ENCODE measurements around the gene GAB4. TPM values are rescaled to one million over a fixed set of nuclear protein-coding genes. Genes with fewer than 3 reads are reported as not detected.
A peak's percentile ranks its signal among the peaks of the same experiment; 100 is the strongest.

Gene GAB4
- total RNA-seq, 2 donors from 2014 or later, result not detected

DNA sequence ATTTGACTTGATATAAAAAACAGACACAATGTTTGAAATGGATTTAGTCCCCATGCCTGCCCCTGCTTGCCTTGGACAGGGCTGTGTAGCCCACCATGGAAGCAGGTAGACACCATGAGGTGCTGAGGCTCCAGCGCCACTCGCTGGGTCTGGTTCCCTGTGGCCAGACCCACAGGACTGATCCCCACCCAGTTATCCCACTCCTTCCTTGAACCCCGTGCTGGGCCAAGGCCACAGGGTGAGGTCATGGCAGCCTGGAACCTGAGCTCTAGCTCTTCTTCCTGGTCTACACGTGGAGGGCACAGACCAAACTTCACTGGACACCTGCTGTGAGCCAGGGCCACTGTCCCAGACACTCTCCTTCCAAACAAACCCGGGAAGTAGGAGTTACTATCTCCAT lies 42.5 kb downstream of the GAB4 start:
- H3K36me3 Mint-ChIP-seq, result no peaks in the 10 kb centered on the region
- no peak for DNase-seq (ENCODE audit: low spot score in 2 of 2)
- no peak for ATAC-seq
- peak overlapping the region in 1 of 2 donors; percentile 1 for H3K27ac Mint-ChIP-seq
- H3K9me3 Mint-ChIP-seq, result no peaks in the 10 kb centered on the region

DNA sequence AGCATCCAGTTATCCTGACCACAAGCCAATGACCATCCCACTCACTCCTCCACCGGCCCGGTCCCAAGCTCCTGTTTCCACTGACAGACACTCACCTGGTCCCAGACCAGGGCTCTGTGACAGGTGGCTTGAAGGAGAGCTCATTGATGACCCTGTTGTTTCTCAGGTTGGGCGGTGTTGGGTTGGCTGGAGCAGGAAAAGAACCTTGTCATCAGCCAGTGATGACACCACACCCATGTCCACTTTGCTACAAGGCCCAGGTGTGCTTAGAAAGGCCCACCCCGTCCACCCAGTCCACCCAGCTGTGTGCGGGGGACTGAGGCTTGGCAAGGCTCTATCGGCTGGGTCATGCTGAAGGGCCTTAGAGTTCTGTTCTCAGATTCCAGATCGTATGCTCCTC lies 42.9 kb downstream of the GAB4 start:
- Mint-ChIP-seq H3K27ac (no peak overlapping the region), H3K36me3 (no peaks in the 10 kb centered on the region), H3K9me3 (no peaks in the 10 kb centered on the region)
- no peak for DNase-seq (ENCODE audit: low spot score in 2 of 2)
- ATAC-seq, result no peak

DNA sequence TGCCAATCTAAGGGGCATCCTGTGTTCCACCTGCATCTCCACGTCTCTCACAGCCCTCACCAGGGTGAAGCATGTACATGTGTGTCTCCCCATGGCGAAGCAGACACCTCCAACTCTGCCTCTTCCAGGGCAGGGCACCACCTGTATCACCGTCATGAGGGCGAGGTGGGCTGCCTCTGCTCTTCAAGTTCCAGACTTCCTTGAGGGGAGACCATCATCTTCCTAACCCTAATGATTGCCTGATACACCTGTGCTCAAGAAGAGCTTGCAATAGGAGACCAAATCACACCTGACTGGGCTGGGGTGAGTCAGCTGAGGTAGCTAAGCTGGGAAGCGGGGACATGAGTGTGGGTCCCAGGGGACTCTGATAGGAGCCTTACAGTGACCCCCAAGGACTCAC lies 43.7 kb downstream of the GAB4 start:
- no peak for ATAC-seq
- no peaks in the 10 kb centered on the region for H3K9me3 Mint-ChIP-seq
- no peaks in the 10 kb centered on the region for H3K36me3 Mint-ChIP-seq
- peak overlapping the region in 1 of 2 donors; percentile 27 for H3K27ac Mint-ChIP-seq
- DNase-seq (ENCODE audit: low spot score in 2 of 2), result no peak

DNA sequence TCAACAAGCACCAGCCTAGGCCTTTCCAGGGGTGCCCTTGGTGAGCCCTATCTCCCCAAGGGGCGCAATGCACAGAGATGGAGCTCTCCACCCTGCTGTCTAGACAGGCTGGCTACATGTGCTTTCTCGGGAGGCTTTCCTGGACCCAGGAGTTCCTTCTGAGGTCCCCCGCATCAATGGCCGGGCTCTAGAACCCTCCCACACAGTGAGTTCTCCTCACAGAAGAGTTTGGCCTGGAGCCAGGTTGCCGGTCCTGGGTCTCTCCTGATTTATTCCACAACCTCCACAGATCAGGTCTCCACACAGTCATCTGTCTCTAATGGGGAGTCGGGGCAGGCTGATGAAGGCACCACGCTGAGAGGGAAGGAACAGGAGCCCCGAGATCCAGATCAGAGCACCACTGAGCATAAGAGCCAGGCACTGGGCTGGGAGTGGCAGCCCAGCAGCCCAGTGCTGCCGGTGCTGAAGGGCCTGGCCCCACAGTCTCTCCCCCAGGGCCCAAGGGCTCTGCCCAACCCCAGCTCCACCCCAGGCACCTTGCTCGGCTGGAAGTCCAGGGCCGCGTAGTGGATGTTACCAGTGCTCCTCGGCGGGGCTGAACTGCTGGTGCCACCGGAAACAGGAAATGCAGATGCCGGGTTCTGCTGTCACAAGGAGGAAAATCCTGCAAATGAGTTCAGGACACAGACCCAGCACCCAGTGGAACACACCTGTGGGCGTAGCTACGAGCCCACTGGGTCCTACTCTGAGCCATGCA lies 44.7 kb downstream of the GAB4 start:
- H3K27ac Mint-ChIP-seq, result peak overlapping the region in 1 of 2 donors; percentile 52
- ATAC-seq (no peak), DNase-seq (ENCODE audit: low spot score in 2 of 2) (no peak)
- no peaks in the 10 kb centered on the region for H3K9me3 Mint-ChIP-seq
- no peaks in the 10 kb centered on the region for H3K36me3 Mint-ChIP-seq

DNA sequence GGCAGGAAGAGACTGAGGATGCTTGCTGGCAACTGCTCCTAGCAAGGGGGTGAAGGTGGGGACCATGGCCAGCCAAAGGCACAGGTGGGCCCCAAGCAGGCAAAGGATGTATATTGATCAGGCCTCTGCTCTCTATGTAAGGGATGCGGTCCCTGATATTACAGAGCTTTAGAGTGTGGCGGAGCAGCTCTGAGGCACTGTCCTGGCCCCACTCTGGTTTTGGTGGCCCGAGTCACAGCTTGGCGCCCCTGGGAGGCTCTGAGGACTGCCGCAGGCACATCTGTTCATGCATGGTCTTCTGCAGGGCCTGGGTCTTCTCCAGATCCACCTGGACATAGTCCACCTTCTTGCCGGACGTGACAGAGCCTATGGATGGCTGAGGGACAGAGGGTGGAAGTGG lies 45.5 kb downstream of the GAB4 start:
- H3K36me3 Mint-ChIP-seq, result no peaks in the 10 kb centered on the region
- DNase-seq (ENCODE audit: low spot score in 2 of 2) (no peak), ATAC-seq (no peak)
- H3K27ac Mint-ChIP-seq, result no peak overlapping the region
- H3K9me3 Mint-ChIP-seq, result no peaks in the 10 kb centered on the region

DNA sequence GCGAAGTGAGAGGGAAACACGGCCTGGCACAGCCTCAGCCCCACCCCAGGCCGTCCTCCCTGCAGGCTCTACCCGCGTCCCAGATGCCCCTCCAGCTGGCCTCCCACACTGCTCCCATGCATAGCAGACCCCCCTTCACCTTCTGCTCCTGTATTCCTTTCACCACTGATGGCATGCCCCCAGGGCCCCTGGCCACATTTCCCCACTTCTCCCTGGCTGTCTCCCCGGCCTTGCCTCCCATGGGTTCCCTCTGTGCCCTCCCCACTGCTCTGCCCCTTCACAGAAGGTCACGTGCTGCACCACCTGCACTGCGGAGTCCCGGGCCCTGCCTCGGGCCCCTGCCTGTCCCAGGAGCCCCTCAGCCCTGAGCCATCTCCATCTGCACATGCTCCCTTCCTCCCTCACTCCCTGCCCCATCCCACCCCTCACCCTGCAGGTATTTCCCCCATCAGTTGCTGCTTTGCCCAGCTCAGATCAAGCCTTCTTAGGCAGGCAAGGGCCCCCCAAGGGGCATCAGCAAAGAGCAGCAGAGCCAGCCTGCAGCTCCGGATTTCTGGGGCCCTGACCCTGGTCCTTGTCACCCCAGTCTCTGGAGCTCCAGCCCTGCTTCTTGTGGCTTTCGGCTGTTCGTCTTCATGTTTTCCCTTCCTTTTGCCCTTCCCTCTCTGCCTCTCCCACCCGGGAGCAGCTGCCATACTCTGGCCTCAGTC lies 46.4 kb downstream of the GAB4 start:
- no peaks in the 10 kb centered on the region for H3K9me3 Mint-ChIP-seq
- H3K36me3 Mint-ChIP-seq, result no peaks in the 10 kb centered on the region
- peak overlapping the region in 1 of 2 donors; percentile 82 for H3K27ac Mint-ChIP-seq
- ATAC-seq, result no peak
- no peak for DNase-seq (ENCODE audit: low spot score in 2 of 2)

DNA sequence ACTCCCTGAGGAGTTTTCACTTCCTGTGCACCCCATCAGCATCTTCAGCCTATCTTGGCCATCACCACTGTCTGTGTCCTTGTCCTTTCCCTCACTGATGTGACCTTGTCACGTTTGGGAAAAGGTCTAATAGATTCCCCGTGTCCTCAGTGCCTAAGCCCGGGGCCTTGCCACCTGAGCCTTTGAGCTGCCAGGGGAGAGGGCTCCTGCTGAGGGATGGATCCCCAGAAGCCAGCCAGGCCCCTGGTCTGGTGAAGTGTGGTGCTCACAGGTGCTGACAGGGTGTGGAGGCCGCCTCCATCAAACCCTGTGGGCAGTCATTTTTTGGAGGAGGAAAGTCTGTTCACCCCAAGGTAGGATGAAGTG lies 47.2 kb downstream of the GAB4 start:
- DNase-seq (ENCODE audit: low spot score in 2 of 2) (no peak), ATAC-seq (no peak)
- Mint-ChIP-seq H3K9me3 (no peaks in the 10 kb centered on the region), H3K36me3 (no peaks in the 10 kb centered on the region), H3K27ac (no peak overlapping the region)

DNA sequence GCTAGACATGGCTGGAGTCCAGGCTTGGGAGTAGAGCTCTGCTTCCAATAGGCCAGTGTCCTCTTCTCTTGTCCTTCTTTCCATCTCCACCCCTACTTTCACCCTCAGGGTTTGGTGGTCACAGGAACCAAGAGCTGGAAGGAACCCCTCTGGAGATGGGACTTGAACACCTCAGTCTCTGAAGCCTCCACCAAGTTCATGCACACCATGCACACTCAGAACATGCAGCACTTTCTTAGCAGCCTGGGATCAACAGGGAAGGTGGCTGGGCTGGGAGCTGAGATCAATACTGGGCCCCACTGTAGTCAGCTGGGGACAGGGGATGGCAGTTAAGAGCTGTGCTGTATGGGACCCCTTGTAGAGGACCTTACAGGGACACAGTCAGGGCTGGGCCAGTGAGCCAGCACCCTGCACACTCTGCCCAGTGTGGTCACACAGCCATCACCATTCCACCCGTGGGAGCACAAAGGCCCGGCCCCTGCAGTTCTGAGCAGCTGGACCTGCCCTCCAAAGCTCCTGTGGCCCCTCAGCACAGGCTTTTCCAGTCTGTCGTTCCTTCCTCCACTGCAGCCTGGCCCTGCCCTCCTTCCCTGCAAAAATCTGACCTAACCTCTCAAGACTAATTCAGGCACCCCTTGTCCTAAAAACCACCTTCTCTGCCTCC lies 47.7 kb downstream of the GAB4 start:
- ATAC-seq (no peak), DNase-seq (ENCODE audit: low spot score in 2 of 2) (no peak)
- H3K36me3 Mint-ChIP-seq, result no peaks in the 10 kb centered on the region
- no peaks in the 10 kb centered on the region for H3K9me3 Mint-ChIP-seq
- no peak overlapping the region for H3K27ac Mint-ChIP-seq

DNA sequence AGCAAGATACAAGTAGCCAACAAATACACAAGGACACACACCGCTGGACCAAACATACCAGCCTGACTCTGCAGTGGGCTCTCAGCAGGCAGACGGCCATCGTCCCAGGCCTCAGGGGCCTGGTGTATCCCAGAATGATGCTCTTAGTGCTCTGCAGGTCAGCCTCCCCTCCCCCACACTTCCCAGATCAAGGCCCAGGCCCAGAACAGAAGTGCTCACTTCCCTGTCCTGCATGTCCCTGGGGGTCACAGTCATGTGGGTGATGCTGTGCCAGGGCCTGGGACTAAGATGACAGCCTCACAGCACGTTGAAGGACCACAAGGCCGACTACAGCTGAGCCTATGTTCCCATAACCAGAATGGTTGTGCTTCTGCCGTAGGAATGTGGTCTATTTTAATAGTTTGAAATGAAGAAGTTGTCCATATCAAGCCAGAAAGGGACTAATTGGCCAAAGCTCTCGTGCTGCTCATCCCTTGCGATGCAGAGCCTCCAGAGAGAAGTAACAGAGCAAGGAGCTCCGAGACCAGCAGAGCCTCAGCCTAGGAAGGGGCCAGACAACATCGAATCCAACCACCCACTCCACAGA lies 48.6 kb downstream of the GAB4 start:
- no peak for ATAC-seq
- Mint-ChIP-seq H3K27ac (no peak overlapping the region), H3K36me3 (no peaks in the 10 kb centered on the region), H3K9me3 (no peaks in the 10 kb centered on the region)
- no peak for DNase-seq (ENCODE audit: low spot score in 2 of 2)

DNA sequence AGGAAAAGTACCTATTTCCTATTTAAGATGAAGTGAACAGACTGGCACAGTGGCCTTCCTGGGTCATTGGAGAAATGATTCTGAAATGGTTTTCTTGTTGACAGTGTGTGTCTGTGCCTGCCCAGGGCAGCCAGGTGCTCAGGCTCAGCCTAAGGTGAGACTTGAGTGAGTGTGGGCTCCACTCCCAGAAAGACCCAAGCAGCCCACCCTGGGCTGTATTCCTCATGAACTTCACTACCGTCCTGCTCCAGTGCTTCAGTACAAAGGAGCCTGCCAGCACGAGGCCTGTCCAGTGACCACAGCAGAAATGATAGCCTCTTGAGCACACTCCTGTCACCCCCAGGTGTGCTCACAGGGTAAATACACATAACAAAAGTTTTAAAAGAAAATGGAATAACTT lies 49.5 kb downstream of the GAB4 start:
- Mint-ChIP-seq H3K36me3 (no peaks in the 10 kb centered on the region), H3K9me3 (no peaks in the 10 kb centered on the region), H3K27ac (no peak overlapping the region)
- no peak for ATAC-seq
- no peak for DNase-seq (ENCODE audit: low spot score in 2 of 2)

DNA sequence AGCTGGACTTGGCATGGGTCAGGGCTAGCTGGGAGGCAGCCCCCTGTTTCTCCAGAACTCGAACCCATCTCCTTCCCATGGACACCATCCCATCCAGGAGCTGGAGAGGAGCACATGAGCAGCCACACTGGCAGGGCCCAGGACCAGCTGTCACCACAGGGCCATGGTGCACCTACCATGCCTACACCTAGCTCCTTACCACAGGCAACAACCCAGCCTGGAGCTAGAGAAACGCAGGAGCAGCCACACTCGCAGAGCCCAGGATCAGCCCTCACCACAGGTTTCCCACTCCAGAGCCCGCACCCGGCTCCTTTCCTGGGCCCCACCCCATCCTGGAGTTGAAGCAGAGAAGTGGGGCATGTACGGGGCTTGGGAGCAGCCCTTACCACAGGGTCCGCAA lies 50.2 kb downstream of the GAB4 start:
- ATAC-seq (no peak), DNase-seq (ENCODE audit: low spot score in 2 of 2) (no peak)
- H3K36me3 Mint-ChIP-seq, result no peaks in the 10 kb centered on the region
- H3K9me3 Mint-ChIP-seq, result no peaks in the 10 kb centered on the region
- H3K27ac Mint-ChIP-seq, result no peak overlapping the region

DNA sequence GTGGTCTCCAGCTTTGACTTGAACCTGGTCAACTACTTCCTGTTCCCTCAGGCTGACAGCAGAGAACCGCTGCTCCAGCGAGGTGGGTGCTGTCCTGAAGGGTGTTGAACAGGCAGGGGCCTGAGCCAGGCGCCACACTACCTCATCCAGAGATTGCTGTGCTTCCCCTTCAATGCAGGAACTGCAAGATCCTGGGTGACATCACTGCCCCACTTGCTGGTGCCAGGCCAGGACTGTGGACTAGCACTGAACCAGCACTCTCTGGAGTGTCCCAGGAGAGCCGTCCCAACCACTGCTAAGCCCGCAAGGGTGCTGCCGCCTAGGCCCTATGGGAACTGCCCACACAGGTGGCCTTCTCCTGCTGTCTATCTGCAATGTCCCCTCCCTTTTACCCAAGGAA lies 51.7 kb downstream of the GAB4 start:
- H3K36me3 Mint-ChIP-seq, result no peaks in the 10 kb centered on the region
- H3K27ac Mint-ChIP-seq, result no peak overlapping the region
- no peak for DNase-seq (ENCODE audit: low spot score in 2 of 2)
- no peak for ATAC-seq
- H3K9me3 Mint-ChIP-seq, result no peaks in the 10 kb centered on the region

DNA sequence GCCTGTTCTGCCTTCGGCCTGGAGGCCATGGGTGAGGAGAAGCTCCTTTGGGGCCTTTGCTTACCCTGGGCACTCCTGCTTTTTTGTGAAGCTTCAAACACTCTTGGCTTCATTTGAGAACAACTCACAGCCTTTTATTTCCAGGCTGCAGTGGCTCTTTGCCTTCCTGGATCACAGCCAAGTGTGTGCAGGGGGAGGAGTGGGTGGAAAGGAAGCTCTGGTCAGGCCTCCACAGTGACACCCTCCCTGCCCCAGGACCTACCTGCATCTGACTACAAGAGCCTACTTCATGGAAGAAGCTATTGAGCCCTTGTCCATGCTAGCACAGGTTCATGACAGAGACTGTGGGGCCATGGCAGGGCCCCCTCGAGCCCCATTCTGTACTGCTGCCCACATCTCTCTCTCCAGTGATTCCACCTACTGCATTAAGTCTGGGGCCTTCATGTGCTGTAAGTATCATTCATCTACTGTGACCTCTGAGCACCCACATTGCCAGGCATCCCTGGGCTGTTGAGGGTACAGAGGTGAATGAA lies 52.3 kb downstream of the GAB4 start:
- no peak for ATAC-seq

DNA sequence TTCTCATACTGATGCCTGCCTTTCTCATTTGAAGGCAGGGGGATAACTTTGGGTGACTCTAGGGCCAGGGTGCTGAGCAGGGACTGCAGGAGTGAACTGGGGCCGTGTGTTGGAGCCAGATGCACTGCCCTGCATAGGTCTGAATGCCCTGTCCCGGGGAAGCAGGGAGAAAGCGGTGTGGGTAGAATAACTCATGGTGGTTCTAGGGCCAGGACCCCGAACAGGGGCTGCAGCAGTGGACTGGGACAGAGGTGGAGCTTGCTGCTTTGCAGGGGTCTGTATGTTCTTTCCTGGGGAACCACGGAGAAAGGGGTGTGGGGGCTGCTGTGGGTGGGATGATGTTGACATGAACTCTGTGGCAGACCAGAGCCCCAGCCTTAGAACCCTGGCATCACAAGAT lies 52.9 kb downstream of the GAB4 start:
- Mint-ChIP-seq H3K36me3 (no peaks in the 10 kb centered on the region), H3K9me3 (no peaks in the 10 kb centered on the region), H3K27ac (no peak overlapping the region)
- ATAC-seq (no peak), DNase-seq (ENCODE audit: low spot score in 2 of 2) (no peak)

More for the DNA sequence above, 52.3 kb downstream of the GAB4 start:
- H3K36me3 Mint-ChIP-seq, result no peaks in the 10 kb centered on the region
- no peaks in the 10 kb centered on the region for H3K9me3 Mint-ChIP-seq
- DNase-seq (ENCODE audit: low spot score in 2 of 2), result no peak
- peak overlapping the region in 1 of 2 donors; percentile 65 for H3K27ac Mint-ChIP-seq

DNA sequence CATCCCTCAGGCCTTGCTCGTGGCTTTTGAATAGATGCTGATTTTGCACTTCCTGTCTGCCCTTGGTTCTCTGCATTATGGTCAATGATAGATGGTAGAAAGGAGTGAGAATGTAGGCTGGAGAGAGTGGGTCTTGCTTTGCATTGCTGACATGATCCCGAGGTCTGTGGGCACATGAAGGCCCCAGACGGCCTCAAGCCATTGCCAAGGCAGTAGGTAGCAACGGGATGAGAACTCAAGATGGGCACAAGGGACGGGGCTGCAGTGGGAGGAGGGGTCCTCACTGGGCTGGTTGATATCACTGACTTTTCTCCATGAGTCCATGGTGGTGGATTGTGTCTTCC lies 54.0 kb downstream of the GAB4 start:
- Mint-ChIP-seq H3K9me3 (no peaks in the 10 kb centered on the region), H3K27ac (no peak overlapping the region), H3K36me3 (no peaks in the 10 kb centered on the region)
- no peak for ATAC-seq
- DNase-seq (ENCODE audit: low spot score in 2 of 2), result no peak

DNA sequence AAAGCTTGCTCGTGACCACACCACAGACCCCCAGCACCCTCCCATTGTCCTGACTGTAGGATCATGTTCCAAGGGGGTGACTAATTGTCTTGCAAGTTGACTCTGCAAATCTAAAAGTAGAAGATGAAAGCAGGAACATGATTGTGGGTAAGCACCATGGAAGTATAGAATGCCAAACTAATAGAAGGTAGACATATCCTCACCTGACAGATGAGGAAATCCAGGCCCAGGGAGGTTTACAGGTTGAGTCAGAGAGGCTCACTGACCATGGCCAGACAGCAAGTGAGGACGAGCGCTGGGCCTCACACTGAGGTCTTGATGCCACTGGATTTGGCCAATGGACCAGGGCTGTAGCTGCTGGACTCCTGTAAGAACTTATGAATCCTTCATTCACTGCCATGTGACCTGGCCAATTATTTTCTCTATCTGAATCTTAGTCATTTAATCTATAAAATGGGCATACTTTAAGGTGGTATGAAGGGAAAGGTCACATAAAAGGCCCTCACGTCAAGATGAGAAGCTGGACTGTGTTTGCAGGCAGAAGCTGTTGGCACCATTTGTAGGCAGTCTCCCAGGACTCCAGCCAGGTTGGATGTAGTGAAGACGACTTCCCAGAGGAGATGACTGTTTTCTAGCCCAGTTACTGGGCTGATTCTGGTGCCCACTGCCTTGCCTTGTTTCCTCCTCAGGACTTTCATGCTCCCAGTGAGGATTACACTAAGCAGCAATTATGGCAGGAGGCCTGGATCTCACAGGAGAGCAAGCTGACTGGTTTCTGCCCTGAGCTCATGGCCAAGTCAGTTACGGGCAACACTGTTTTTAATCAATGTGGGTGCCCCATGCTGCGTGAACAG lies 54.6 kb downstream of the GAB4 start:
- ATAC-seq (no peak), DNase-seq (ENCODE audit: low spot score in 2 of 2) (no peak)
- Mint-ChIP-seq H3K36me3 (no peaks in the 10 kb centered on the region), H3K27ac (no peak overlapping the region), H3K9me3 (no peaks in the 10 kb centered on the region)

Measured in activated naive CD4-positive, alpha-beta T cell treated with anti-CD3 and anti-CD28 coated beads, Interleukin-2, amount 50 U/mL, for 72 hours (primary cell).